Fibroblast of the aortic adventitia (primary cell): ENCODE results near the gene ZFYVE28. TPM values are rescaled to one million over a fixed set of nuclear protein-coding genes. Genes with fewer than 3 reads are reported as not detected.

Experiments used
- DNase-seq: peaks from one replicate; pipeline ENCODE4 v3.0.0-alpha.2; 2010; ENCODE audit warnings: low read depth
- H3K4me3 ChIP-seq: 2 replicates; pipeline ENCODE4 v1.5.1; 2011; ENCODE audit warnings: low read depth, mild to moderate bottlenecking, control low read depth, low read length, moderate library complexity
- total RNA-seq: library from RNA; depleted of rRNA; stranded (reverse); fragments of >200 nt; gene quantifications from 2 replicates; pipeline ENCODE4 v1.2.3, GENCODE V29; 2012; ENCODE audit warnings: low replicate concordance
- TF ChIP-seq, protein P1 (sequence below): IDR thresholded peaks from 2 replicates; pipeline ENCODE4 v1.5.1; 2011; ENCODE audit warnings: mild to moderate bottlenecking, low read length, control low read depth, inconsistent platforms; ENCODE audit not compliant: insufficient read depth

Gene ZFYVE28
- total RNA-seq, 1 donor, result 14.0 TPM

DNA sequence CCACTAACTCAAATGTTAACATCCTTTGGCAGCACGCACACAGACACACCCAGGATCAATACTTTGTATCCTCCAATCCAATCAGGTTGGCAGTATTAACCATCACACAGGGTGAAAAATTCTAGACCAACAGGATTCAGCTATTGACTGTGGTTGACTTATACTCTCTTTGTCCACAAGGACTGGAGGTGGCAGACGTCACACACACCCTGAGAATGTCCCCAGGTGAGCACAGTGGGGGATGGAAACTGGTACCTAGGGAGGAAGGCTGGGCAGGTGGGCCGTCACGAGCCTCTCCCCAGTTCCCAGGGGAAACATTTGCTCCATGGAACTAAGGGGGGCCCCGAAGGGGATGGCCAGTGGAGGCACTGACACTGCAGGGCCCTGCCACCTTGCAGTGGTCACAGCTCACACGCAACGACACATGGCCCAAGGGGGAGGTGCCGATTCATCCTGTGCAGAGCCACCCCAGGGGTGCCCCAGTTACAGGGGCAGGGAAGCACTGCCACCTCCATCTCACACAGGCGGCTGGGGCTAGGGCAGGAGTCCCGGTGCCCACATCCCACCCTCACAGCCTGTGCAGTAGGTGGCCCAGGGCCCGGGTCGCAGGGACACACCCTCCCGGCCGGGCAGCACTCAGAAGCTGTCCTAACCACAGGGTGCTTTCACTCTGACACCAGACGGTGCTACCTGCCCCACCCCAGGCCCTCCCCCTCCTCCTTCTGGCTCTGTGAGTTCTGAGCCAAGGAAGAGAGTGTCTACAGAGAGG lies 17.4 kb downstream of the ZFYVE28 start:
- no peak for DNase-seq
- TF ChIP-seq, protein P1, sequence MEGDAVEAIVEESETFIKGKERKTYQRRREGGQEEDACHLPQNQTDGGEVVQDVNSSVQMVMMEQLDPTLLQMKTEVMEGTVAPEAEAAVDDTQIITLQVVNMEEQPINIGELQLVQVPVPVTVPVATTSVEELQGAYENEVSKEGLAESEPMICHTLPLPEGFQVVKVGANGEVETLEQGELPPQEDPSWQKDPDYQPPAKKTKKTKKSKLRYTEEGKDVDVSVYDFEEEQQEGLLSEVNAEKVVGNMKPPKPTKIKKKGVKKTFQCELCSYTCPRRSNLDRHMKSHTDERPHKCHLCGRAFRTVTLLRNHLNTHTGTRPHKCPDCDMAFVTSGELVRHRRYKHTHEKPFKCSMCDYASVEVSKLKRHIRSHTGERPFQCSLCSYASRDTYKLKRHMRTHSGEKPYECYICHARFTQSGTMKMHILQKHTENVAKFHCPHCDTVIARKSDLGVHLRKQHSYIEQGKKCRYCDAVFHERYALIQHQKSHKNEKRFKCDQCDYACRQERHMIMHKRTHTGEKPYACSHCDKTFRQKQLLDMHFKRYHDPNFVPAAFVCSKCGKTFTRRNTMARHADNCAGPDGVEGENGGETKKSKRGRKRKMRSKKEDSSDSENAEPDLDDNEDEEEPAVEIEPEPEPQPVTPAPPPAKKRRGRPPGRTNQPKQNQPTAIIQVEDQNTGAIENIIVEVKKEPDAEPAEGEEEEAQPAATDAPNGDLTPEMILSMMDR, result no peak
- H3K4me3 ChIP-seq, result no peak overlapping the region

DNA sequence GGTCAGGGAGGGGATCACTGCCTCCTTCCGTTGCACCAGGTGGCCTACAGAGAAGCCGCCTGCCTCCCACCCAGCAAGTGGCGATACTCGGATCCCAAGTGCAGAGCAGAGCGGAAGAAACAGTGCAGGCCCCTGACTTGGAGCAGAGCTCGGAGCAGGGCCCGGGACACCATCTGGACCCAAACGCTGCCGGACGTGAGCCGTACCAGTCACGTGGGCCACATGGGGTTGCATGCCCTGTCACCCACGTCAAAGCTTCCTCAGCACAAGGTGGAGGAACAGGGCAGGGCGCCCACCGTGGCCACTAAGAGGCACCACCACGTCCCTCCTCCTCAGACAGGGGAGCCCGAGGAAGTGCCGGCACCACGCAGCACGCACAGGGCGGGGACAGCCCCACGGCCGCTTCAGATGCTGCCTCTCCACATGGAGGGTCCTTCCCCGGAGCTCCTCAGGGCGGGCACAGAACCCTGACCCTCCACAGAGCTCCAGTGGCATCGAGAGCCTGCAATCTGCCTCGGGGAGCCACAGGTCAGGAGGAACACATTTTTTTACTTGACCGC lies 18.7 kb downstream of the ZFYVE28 start:
- DNase-seq, result no peak
- H3K4me3 ChIP-seq, result no peak overlapping the region
- TF ChIP-seq, protein P1, result no peak

DNA sequence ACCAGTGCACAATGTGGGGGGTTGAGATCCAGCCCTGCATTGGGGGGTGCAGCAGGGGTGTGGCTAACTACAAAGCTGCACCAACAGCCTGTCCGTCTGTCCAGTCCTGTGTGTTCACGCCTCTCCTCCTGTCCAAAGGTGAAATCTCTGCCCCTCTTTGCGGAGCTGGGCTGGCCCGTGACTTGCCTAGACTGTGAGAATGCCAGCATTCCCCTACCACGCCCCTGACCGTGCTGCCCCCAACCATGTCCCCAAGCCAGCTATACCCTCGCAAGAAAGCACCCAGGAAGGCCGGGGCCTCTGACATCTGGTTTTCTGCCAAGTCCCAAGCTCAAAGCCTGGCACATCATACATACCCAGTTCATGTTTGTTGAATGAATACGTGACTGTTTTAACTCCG lies 19.2 kb downstream of the ZFYVE28 start:
- H3K4me3 ChIP-seq, result no peak overlapping the region
- no peak for DNase-seq
- TF ChIP-seq, protein P1, result no peak

GRCh38 chr4:2397596-2398379 lies 20.7 kb downstream of the ZFYVE28 start:
- no peak for DNase-seq
- TF ChIP-seq, protein P1, result no peak
- H3K4me3 ChIP-seq, result no peak overlapping the region

DNA sequence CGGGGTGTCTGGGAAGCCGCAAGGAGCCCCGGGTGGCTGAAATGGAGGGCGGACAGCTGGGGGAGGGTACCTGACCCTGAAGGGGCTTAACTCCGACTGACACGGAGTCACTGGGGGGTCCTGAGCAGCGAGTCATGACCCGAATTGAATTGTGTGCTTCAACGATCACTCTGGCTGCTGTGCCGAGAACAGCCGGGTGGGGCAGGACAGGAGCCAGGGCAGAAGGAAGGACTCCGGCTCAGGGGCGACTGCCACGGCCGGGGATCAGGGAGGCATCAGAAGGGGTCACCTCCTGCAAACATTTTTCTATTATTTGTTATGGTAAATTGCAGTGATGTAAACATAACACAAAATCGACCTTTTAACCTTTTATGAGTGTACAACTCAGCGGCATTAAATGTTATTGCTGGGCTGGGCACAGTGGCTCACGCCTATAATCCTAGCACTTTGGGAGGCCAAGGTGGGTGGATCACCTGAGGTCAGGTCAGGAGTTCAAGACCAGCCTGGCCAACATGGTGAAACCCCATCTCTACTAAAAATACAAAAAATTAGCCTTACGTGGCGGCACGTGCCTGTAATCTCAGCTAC lies 21.6 kb downstream of the ZFYVE28 start:
- no peak for DNase-seq
- TF ChIP-seq, protein P1, result no peak
- H3K4me3 ChIP-seq, result no peak overlapping the region

GRCh38 chr4:2395584-2395983 lies 22.9 kb downstream of the ZFYVE28 start:
- H3K4me3 ChIP-seq, result no peak overlapping the region
- TF ChIP-seq, protein P1, result no peak
- DNase-seq, result no peak
